ENCODE measurements around the gene KIAA0930. TPM values are rescaled to one million over a fixed set of nuclear protein-coding genes. Genes with fewer than 3 reads are reported as not detected.

Gene KIAA0930
- total RNA-seq, 8 experiments from 2014 or later, result 16.1 to 48.8 (median 21.6) TPM

DNA sequence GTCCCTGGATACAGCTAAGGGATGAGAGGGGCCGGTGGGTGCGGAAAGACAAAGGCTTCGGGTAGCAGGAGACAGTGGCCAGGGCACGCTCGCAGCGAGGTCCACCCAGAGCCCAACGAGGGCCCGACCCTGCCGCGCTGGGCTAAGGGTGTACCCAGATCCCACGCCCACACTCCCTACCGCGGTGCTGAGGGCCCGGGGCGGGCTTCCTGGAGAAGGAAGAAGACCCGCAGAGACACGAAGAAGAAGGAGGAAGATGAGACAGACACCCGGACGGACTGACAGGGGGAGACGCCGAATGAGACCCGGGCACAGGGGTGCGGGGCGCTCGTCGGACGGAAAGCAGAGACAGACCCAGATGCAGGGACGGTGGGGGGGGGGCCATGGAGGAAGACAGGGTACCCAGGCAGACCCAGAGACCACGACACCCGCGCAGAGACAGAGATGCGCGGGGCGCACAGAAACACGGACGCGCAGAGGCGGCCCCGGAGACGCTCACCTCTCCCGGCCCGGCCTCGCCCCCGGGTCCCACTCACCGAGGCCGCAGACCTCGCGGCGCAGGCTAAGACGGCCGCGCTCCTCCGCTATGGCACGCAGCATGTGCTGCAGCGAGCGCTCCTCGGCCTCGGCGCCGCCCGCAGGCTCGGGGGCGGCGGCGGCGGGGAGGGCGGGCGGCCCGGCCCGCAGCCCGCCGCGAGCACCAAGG is 437 bp downstream of the KIAA0930 start:
- Histone ChIP-seq H3K4me1 (replicated peaks in 1 of 2) (peaks cover 14 to 22% of the 10 kb centered on the region in 2 donors), H3K4me3 (peak overlapping the region; percentile 44 to 85 (median 62)), H3K27ac (peak overlapping the region; percentile 27 to 35)
- ATAC-seq (replicated peaks in 6 of 8), result peak; percentile 40 to 70 (median 56)
- in situ Hi-C loops (cut with MboI; ENCODE audit: low pct_unique_long_range_greater_than_20kb in 2 of 9, low sequenced_read_pairs in 9 of 9, unreplicated experiment in 9 of 9), result no loop called here
- 0% methylated on average over 1 to 5 of the region's 73 CpGs; no CpG with 5 or more reads in 7 of the 10 experiments for WGBS, 10 experiments

GRCh38 chr22:45239681-45240051 is 1.0 kb downstream of the KIAA0930 start:
- peak overlapping the region; percentile 27 to 35 for H3K27ac ChIP-seq
- WGBS, 10 experiments, result no CpG with 5 or more reads among the region's 8 CpGs
- H3K4me3 ChIP-seq, result peak overlapping the region; percentile 44 to 85 (median 62)
- peak in 6 of 8 experiments; percentile 6 to 53 (median 39) for ATAC-seq (replicated peaks in 6 of 8)
- in situ Hi-C loops (cut with MboI; ENCODE audit: low pct_unique_long_range_greater_than_20kb in 2 of 9, low sequenced_read_pairs in 9 of 9, unreplicated experiment in 9 of 9), result no loop called here
- H3K4me1 ChIP-seq (replicated peaks in 1 of 2), result peaks cover 14 to 22% of the 10 kb centered on the region in 2 donors

GRCh38 chr22:45238957-45239680 is 1.6 kb downstream of the KIAA0930 start:
- in situ Hi-C loops (cut with MboI; ENCODE audit: low pct_unique_long_range_greater_than_20kb in 2 of 9, low sequenced_read_pairs in 9 of 9, unreplicated experiment in 9 of 9), result no loop called here
- H3K27ac ChIP-seq, result peak overlapping the region in 1 of 2 donors; percentile 35
- peaks cover 14 to 22% of the 10 kb centered on the region in 2 donors for H3K4me1 ChIP-seq (replicated peaks in 1 of 2)

GRCh38 chr22:45238076-45238956 is 2.4 kb downstream of the KIAA0930 start:
- in situ Hi-C loops (cut with MboI; ENCODE audit: low pct_unique_long_range_greater_than_20kb in 2 of 9, low sequenced_read_pairs in 9 of 9, unreplicated experiment in 9 of 9), result no loop called here
- Histone ChIP-seq H3K27ac (no peak overlapping the region), H3K4me1 (replicated peaks in 1 of 2) (peaks cover 14 to 22% of the 10 kb centered on the region in 2 donors), H3K4me3 (no peak overlapping the region)
- WGBS, 10 experiments, result 67 to 100% (median 100%) methylated on average over 1 to 9 of the region's 18 CpGs; no CpG with 5 or more reads in 2 of the 10 experiments
- ATAC-seq (replicated peaks in 6 of 8), result no peak

More at GRCh38 chr22:45238957-45239680, 1.6 kb downstream of the KIAA0930 start:
- ATAC-seq (replicated peaks in 6 of 8), result peak in 6 of 8 experiments; percentile 0 to 30 (median 3)
- H3K4me3 ChIP-seq, result peak overlapping the region; percentile 44 to 85 (median 62)
- WGBS, 10 experiments, result 19 to 83% (median 40%) methylated on average over 1 to 4 of the region's 6 CpGs; no CpG with 5 or more reads in 7 of the 10 experiments

DNA sequence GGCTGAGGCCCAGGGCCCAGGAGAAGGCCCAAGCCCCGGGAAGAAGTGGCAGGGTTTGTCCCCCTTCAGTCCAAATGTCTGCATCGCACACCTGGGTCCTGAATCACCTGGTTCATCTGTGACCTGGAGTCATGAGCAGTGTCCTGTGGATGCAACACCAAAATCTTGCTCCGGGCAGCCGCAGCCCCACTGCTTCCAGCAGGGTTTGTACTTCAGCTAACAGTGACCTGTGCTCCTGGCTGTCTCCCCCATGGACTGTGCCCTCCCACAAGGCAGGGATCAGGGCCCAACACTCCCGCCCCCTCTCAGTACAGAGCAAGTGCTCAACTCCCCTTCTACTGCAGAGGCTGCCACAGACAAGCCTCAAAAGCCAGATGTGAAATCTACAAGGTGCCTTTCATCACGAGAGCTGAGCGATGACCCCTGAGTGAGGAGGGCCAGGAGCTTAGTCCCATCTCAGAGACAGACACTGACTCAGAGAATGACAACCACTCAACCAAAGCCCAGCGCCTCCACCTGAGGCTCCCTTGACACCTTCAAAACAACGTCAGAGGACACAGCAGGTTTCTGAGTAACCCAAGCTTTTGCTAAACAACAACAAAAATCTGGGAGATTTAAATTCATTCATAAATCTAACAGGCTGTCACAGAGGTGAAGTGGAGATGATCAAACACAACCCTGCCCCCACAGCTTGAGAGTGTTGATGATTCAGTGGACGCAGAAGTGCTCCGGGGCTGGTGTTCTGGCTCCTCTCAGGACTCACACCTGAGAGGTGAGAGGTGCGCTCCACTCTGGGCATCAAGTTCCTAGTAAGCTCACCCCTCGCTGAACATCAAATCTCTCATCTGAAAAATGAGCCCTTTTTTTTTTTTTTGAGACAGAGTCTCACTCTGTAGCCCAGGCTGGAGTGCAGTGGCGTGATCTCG is 3.4 kb downstream of the KIAA0930 start:
- H3K27ac ChIP-seq, result peak overlapping the region in 1 of 2 donors; percentile 23
- no peak overlapping the region for H3K4me3 ChIP-seq
- peaks cover 14 to 22% of the 10 kb centered on the region in 2 donors for H3K4me1 ChIP-seq (replicated peaks in 1 of 2)
- in situ Hi-C loops (cut with MboI; ENCODE audit: low pct_unique_long_range_greater_than_20kb in 2 of 9, low sequenced_read_pairs in 9 of 9, unreplicated experiment in 9 of 9), result no loop called here
- 82 to 100% (median 95%) methylated on average over 1 to 9 of the region's 15 CpGs; no CpG with 5 or more reads in 4 of the 10 experiments for WGBS, 10 experiments
- ATAC-seq (replicated peaks in 6 of 8), result peak in 2 of 8 experiments; percentile 3 to 10

DNA sequence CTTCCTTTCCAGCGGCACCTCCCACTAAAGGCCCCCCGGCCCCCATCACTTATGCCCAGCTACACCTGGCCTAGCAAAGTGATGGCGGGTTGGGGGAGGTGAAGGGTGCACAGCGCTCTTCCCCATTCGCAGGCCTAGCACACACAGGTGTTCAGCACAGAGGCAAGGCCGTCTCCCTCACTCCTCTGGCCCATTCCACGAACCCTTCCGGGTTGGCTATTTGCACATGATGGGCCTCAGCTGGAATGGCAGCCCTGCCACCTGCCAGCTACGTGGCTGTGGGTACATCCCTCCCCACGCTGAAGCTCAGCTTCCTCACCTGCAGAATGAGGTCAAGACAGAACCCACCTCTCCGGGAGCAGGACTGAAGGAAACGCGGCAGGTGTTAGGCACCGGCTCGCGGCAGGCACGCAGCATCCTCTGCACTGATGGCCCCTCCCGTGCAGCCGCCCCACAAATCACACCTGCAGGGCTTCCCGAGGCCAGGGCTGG is 4.8 kb downstream of the KIAA0930 start:
- ATAC-seq (replicated peaks in 6 of 8), result no peak
- 96 to 100% (median 100%) methylated on average over 3 to 5 of the region's 20 CpGs; no CpG with 5 or more reads in 6 of the 10 experiments for WGBS, 10 experiments
- Histone ChIP-seq H3K4me1 (replicated peaks in 1 of 2) (peaks cover 14 to 22% of the 10 kb centered on the region in 2 donors), H3K27ac (no peak overlapping the region), H3K4me3 (no peak overlapping the region)
- in situ Hi-C loops (cut with MboI; ENCODE audit: low pct_unique_long_range_greater_than_20kb in 2 of 9, low sequenced_read_pairs in 9 of 9, unreplicated experiment in 9 of 9), result no loop called here

DNA sequence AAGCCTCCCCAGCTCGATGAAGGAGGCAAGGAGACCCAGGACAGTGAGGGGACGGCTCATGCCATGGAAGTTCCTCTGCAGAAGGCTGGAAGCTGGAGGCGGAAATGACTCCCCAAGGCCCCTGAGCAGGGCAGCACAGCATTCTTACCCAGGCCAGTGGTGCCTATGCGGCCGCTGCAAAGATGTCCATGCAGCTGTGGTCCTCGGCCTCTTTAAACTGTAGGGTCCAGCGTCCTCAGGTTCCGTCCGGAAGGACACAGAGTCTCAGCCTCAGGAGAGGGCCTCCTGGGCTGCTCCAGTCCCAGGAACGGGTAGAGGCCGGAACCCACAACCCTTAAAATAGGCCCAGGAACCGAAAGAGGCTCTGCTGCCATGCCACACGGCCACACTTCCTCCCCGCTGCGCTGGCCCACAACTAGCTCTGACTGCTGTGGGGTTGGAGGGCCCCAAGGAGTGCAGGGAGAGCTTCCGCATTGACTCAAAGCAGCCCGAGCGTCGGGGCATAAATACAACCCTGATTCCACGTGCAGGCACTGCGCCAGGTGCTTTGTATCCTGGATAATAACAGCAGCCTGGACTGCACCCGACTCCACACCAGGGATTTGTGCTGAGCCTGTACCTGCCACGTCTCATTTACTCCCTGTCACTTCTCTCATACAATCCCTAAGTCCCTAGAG is 5.5 kb downstream of the KIAA0930 start:
- Histone ChIP-seq H3K4me3 (no peak overlapping the region), H3K4me1 (replicated peaks in 1 of 2) (peaks cover 14 to 22% of the 10 kb centered on the region in 2 donors), H3K27ac (no peak overlapping the region)
- in situ Hi-C loops (cut with MboI; ENCODE audit: low pct_unique_long_range_greater_than_20kb in 2 of 9, low sequenced_read_pairs in 9 of 9, unreplicated experiment in 9 of 9), result no loop called here
- WGBS, 10 experiments, result 15 to 80% (median 65%) methylated on average over 2 to 3 of the region's 23 CpGs; no CpG with 5 or more reads in 4 of the 10 experiments
- no peak for ATAC-seq (replicated peaks in 6 of 8)

GRCh38 chr22:45233827-45234226 is 6.9 kb downstream of the KIAA0930 start:
- H3K4me1 ChIP-seq (replicated peaks in 1 of 2), result peaks cover 9 to 15% of the 10 kb centered on the region in 2 donors
- WGBS, 10 experiments, result 75 to 100% (median 100%) methylated on average over 1 to 4 of the region's 10 CpGs; no CpG with 5 or more reads in 4 of the 10 experiments

GRCh38 chr22:45233386-45233785 is 7.3 kb downstream of the KIAA0930 start:
- ATAC-seq (replicated peaks in 6 of 8), result no peak
- WGBS, 10 experiments, result 20 to 89% (median 81%) methylated on average over 1 to 7 of the region's 10 CpGs; no CpG with 5 or more reads in 6 of the 10 experiments
- Histone ChIP-seq H3K4me1 (replicated peaks in 1 of 2) (peaks cover 9 to 15% of the 10 kb centered on the region in 2 donors), H3K27ac (no peak overlapping the region), H3K4me3 (no peak overlapping the region)
- in situ Hi-C loops (cut with MboI; ENCODE audit: low pct_unique_long_range_greater_than_20kb in 2 of 9, low sequenced_read_pairs in 9 of 9, unreplicated experiment in 9 of 9), result no loop called here

More at GRCh38 chr22:45233827-45234226, 6.9 kb downstream of the KIAA0930 start:
- Histone ChIP-seq H3K4me3 (no peak overlapping the region), H3K27ac (no peak overlapping the region)
- in situ Hi-C loops (cut with MboI; ENCODE audit: low pct_unique_long_range_greater_than_20kb in 2 of 9, low sequenced_read_pairs in 9 of 9, unreplicated experiment in 9 of 9), result no loop called here
- ATAC-seq (replicated peaks in 6 of 8), result no peak

DNA sequence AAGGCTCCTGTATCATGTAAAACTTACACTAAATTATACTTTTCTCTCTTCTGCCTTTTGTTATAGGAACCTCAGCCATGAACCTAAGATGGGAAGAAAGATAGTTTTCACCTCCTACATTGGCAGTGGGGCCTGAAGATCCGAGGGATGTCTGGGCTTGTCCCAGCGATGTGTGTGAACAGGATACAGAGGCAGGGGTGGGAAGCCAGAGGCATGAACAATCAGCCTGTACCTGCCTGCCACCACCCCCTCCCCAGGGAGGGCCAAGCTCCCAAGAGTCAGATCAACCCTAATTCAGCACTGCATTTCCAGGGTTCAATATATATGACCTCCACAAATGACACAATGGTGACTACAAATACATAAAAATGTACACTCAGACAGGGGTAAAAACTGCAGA is 9.4 kb downstream of the KIAA0930 start:
- Histone ChIP-seq H3K27ac (no peak overlapping the region), H3K4me3 (no peak overlapping the region), H3K4me1 (replicated peaks in 1 of 2) (peaks cover 8 to 14% of the 10 kb centered on the region in 2 donors)
- in situ Hi-C loops (cut with MboI; ENCODE audit: low pct_unique_long_range_greater_than_20kb in 2 of 9, low sequenced_read_pairs in 9 of 9, unreplicated experiment in 9 of 9), result no loop called here
- 40 to 100% (median 73%) methylated on average over 1 to 2 of the region's 2 CpGs; no CpG with 5 or more reads in 4 of the 10 experiments for WGBS, 10 experiments
- no peak for ATAC-seq (replicated peaks in 6 of 8)

DNA sequence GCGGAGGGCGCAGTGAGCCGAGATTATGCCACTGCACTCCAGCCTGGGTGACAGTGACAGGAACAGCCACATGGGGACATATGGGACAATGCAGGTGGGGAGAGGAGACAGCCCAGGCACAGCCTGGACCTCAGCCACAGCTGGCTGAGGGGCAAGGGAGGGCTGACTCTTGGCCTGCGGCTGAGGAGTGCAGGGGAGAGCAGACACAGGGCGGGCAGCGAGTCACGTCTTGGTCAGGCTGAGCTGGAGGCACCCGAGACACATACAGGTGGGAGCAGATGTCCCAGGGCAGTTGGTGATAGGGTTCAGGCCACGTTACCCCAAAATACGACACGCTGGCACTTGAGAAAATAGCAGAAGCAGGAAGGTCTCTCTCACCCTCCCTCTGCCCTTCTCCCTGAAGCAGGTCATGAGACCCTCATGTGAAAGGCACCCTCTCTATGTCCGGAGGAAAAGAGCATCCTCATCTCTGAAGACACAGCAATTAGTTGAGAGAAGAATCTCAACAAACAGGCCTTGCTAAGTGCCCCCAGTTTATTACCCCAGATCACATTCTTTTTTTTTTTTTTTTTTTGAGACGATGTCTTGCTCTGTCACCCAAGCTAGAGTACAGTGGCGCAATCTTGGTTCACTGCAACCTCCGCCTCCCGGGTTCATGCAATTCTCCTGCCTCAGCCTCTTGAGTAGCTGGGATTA is 10.5 kb downstream of the KIAA0930 start:
- 80 to 100% (median 99%) methylated on average over 1 to 9 of the region's 16 CpGs; no CpG with 5 or more reads in 6 of the 10 experiments for WGBS, 10 experiments
- no peak for ATAC-seq (replicated peaks in 6 of 8)
- H3K27ac ChIP-seq, result no peak overlapping the region

More for the DNA sequence above, 10.5 kb downstream of the KIAA0930 start:
- Histone ChIP-seq H3K4me1 (replicated peaks in 1 of 2) (peaks cover 19 to 25% of the 10 kb centered on the region in 2 donors), H3K4me3 (no peak overlapping the region)
- in situ Hi-C loops (cut with MboI; ENCODE audit: low pct_unique_long_range_greater_than_20kb in 2 of 9, low sequenced_read_pairs in 9 of 9, unreplicated experiment in 9 of 9), result no loop called here

All from motor neuron (in vitro differentiated cells).